Measurements from ENCODE around the gene ARHGAP27. TPM values are rescaled to one million over a fixed set of nuclear protein-coding genes. Genes with fewer than 3 reads are reported as not detected.

ARHGAP27 gene
- total RNA-seq, 1 donor from 2014 or later = 75.7 TPM

DNA sequence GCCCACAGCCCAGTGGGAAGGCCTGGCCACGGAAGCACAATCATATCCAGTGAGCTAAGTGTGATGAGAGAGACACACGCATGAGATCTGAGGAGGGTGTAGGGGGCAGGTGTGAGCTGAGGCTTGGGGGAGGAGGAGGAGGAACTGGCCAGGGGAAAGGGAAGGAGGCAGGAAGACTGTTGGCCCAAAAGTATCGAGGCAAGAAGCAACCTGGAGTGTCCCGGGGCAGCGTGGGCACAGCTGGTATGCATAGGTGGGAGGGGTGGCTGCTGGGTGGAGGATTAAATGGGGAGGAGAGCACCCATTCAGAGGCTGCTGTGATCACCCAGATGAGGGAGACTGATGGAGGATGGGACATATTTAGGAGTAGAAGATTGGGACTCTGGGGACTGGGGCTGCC lies 41.4 kb downstream of the ARHGAP27 start:
- Mint-ChIP-seq H3K4me1 (no peaks in the 10 kb centered on the region), H3K4me3 (no peak overlapping the region), H3K9me3 (no peaks in the 10 kb centered on the region), H3K27me3 (peaks cover 8% of the 10 kb centered on the region), H3K36me3 (ENCODE audit: low read depth) (peaks cover 24% of the 10 kb centered on the region), H3K27ac (no peak overlapping the region)
- TF ChIP-seq, protein P1, sequence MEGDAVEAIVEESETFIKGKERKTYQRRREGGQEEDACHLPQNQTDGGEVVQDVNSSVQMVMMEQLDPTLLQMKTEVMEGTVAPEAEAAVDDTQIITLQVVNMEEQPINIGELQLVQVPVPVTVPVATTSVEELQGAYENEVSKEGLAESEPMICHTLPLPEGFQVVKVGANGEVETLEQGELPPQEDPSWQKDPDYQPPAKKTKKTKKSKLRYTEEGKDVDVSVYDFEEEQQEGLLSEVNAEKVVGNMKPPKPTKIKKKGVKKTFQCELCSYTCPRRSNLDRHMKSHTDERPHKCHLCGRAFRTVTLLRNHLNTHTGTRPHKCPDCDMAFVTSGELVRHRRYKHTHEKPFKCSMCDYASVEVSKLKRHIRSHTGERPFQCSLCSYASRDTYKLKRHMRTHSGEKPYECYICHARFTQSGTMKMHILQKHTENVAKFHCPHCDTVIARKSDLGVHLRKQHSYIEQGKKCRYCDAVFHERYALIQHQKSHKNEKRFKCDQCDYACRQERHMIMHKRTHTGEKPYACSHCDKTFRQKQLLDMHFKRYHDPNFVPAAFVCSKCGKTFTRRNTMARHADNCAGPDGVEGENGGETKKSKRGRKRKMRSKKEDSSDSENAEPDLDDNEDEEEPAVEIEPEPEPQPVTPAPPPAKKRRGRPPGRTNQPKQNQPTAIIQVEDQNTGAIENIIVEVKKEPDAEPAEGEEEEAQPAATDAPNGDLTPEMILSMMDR (IDR thresholded peaks at IDR 0.05) = no peak
- CTCF ChIA-PET = no interaction called here
- DNase-seq (no peak), ATAC-seq (ENCODE audit: low read depth) (no peak)
- intact Hi-C loops (cut with micrococcal nuclease) = no loop called here
- POLR2A ChIA-PET = interaction anchor here (0.6 kb wide), 1 partner anchor 366 kb away, joined by 3 read pairs; no protein-coding TSS in a partner anchor

DNA sequence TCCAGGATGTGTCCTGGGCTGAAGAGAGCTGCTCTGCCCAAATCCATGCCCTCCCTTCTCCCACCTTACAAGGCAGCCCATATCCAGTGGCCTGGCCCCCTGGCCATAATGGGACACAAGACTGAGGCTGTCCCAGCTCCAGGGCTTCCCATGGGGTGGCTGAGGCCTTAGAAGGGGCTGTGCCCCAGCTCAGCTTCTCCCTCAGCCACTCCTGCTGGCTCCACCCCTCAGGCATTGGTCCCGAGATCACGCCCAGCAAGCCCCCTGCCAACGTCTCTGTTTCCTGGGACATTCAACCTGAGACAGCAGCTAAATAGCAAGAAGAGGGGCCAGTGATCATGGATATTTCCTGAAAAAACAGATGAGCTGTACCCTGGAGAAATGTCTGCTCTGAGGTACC lies 43.3 kb downstream of the ARHGAP27 start:
- Mint-ChIP-seq H3K27me3 (peaks cover 8% of the 10 kb centered on the region), H3K4me1 (peaks cover 6% of the 10 kb centered on the region), H3K9me3 (no peaks in the 10 kb centered on the region), H3K4me3 (no peak overlapping the region), H3K27ac (no peak overlapping the region), H3K36me3 (ENCODE audit: low read depth) (peaks cover 9% of the 10 kb centered on the region)
- TF ChIP-seq, protein P1 (IDR thresholded peaks at IDR 0.05) = no peak
- CTCF ChIA-PET = interaction anchor here (0.9 to 6.7 kb wide), 2 partner anchors 113 to 154 kb away, joined by 3 to 167 read pairs; no protein-coding TSS in a partner anchor
- ATAC-seq (ENCODE audit: low read depth) = no peak
- intact Hi-C loops (cut with micrococcal nuclease) = loop anchor here (5.0 kb wide), 1 partner anchor 57 kb away; no protein-coding TSS in a partner anchor
- POLR2A ChIA-PET = no interaction called here
- DNase-seq = no peak

DNA sequence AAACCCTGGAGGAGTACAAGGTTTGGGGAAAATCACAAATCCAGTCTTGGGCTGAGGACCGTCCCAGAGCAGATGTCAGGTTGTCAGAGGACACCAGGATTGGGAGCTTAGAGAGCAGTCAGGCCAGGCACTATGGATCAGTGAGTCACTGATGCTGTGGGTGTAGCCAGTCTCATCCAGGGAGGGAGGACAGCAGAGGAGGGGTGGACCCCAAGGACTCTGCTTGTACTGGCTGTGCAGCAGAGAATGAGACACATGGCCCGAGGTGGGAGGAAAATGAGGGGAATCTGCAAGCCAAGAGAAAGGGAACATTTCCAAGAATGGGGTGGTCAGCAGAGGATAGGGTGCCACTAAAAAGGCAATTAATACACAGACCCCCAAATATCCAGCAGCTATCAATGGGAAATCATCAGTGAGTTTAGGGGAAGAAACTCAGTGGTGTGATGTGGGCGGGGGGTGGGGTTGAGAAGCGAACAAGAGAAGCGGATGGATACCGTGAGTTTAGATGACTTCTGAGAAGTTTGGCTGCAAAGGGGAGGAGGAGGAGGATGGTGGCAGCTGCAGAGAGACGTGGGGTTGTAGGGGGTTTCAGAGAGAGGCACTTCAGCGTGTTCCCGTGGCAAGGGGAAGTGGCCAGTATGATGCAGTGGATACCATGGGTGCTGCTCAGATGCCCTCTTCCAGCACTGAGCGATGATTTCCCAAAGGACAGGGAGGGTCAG lies 43.9 kb downstream of the ARHGAP27 start:
- CTCF ChIA-PET = interaction anchor here (1.1 to 6.7 kb wide), 5 partner anchors 82 to 191 kb away, joined by 3 to 167 read pairs (median 6); partner anchors contain the start of gene FMNL1
- intact Hi-C loops (cut with micrococcal nuclease) = loop anchor here (5.0 kb wide), 1 partner anchor 56 kb away; no protein-coding TSS in a partner anchor

DNA sequence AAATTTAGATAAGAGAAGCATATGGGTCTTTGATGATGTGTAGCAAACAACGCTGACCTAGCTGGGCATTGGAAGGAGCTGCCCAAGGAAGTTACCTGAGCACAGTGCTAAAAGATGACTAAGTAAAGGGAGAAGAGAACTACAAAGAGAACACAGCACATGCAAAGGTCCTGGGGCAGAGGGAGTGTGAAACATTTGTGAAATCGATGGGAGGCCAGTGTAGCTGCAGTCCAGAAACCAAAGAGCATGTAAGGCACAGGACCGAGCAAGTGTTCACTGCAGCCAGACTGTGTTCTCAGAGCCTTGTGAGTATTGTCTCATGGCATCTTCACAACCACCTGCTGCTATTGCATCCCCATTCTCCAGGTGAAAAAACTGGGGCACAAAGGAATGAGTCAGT lies 44.9 kb downstream of the ARHGAP27 start:
- ChIA-PET CTCF (interaction anchor here (1.1 to 6.7 kb wide), 6 partner anchors 81 to 190 kb away, joined by 3 to 167 read pairs (median 7); partner anchors contain the start of gene FMNL1), POLR2A (interaction anchor here (0.7 kb wide), 1 partner anchor 169 kb away, joined by 9 read pairs; no protein-coding TSS in a partner anchor)
- ATAC-seq (ENCODE audit: low read depth) = no peak
- peaks cover 8% of the 10 kb centered on the region for H3K27me3 Mint-ChIP-seq
- no peak for DNase-seq
- intact Hi-C loops (cut with micrococcal nuclease) = loop anchor here (5.0 kb wide), 1 partner anchor 55 kb away; no protein-coding TSS in a partner anchor
- no peak overlapping the region for H3K4me3 Mint-ChIP-seq
- TF ChIP-seq, protein P1 (IDR thresholded peaks at IDR 0.05) = no peak
- no peak overlapping the region for H3K27ac Mint-ChIP-seq
- no peaks in the 10 kb centered on the region for H3K9me3 Mint-ChIP-seq
- no peaks in the 10 kb centered on the region for H3K36me3 Mint-ChIP-seq (ENCODE audit: low read depth)
- peaks cover 6% of the 10 kb centered on the region for H3K4me1 Mint-ChIP-seq

More for the DNA sequence above, 43.9 kb downstream of the ARHGAP27 start:
- DNase-seq = no peak
- TF ChIP-seq, protein P1 (IDR thresholded peaks at IDR 0.05) = no peak
- POLR2A ChIA-PET = no interaction called here
- H3K9me3 Mint-ChIP-seq = no peaks in the 10 kb centered on the region
- H3K27ac Mint-ChIP-seq = no peak overlapping the region
- H3K4me1 Mint-ChIP-seq = peaks cover 6% of the 10 kb centered on the region
- no peak overlapping the region for H3K4me3 Mint-ChIP-seq
- ATAC-seq (ENCODE audit: low read depth) = no peak
- H3K36me3 Mint-ChIP-seq (ENCODE audit: low read depth) = peaks cover 5% of the 10 kb centered on the region
- peaks cover 8% of the 10 kb centered on the region for H3K27me3 Mint-ChIP-seq

DNA sequence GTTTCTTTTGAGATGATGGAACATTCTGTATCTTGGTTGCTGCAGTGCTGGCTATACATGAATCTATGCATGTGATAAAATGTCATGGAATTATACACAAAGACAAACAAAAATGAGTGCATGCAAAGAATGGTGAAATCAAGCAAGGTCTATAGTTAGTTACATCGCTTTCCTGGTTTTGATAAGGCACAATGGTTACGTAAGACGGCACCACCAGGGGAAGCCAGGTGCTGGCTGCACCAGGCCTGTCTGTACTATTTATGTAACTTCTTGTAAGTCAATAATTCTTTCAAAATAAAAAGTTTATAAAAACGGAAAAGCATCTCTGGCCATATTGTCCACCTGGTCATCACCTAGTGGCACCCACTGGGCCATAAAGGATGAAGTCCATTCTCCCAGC lies 46.5 kb downstream of the ARHGAP27 start:
- Mint-ChIP-seq H3K27me3 (peaks cover 8% of the 10 kb centered on the region), H3K9me3 (no peaks in the 10 kb centered on the region), H3K36me3 (ENCODE audit: low read depth) (no peaks in the 10 kb centered on the region), H3K4me3 (no peak overlapping the region), H3K4me1 (peaks cover 6% of the 10 kb centered on the region), H3K27ac (no peak overlapping the region)
- no peak for ATAC-seq (ENCODE audit: low read depth)
- POLR2A ChIA-PET = interaction anchor here (1.0 to 2.7 kb wide), 5 partner anchors 70 to 167 kb away, joined by 3 to 34 read pairs (median 6); partner anchors contain the start of genes MAP3K14 and SPATA32
- no peak for DNase-seq
- intact Hi-C loops (cut with micrococcal nuclease) = loop anchor here (5.0 kb wide), 1 partner anchor 54 kb away; no protein-coding TSS in a partner anchor
- CTCF ChIA-PET = interaction anchor here (1.0 to 6.7 kb wide), 21 partner anchors 13 to 171 kb away, joined by 3 to 167 read pairs (median 8); partner anchors contain the start of genes FMNL1 and MAP3K14
- TF ChIP-seq, protein P1 (IDR thresholded peaks at IDR 0.05) = no peak
